GM21390 (cell line): ENCODE measurements around the gene PEX14.

Source experiments
- ATAC-seq: cut with Tn5 transposase; IDR thresholded peaks from one replicate; pipeline ENCODE4 v1.9.1; 2021; ENCODE audit not compliant: unreplicated experiment

The PEX14 gene

DNA sequence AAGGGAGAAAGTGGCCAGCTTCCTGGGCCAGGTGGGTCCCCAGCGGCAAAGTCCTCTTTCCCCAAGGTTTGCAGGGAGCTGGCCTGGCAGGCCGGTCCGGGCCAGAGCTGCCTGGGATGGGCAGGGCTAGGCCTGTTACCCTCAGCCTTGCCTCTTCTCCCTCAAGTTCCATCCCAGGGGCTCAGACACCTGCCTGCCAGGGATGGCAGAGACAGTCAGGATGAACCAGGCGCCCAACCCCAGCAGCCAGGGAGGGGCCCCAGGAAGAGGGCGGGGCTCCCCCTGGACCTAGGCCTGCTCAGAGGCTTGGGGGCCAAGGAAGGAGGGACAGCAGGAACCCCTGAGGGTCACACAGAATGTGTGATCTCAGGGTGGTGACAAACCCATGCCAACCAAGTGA, 201.1 kb downstream of the PEX14 start:
- no peak for ATAC-seq

DNA sequence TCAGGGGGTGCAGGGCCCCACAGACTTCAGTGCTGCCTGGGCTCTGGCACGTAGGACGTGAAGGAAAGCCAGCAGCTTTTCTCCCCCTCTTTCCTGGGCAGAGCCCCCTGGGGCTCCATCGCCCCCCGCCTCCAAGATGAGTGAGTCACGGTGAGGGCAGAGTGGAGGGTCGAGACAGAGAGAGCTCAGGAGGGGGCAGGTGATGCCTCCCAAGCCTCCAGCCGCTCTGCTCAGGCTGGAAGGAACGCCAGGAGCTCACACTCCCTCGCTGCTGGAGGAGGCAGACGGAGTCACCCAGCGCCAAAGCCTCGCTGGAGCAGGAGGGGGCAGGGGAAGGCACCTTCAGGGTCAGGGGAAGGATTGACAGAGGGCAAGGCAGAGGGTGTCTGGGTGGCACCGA, 202.2 kb downstream of the PEX14 start:
- no peak for ATAC-seq

DNA sequence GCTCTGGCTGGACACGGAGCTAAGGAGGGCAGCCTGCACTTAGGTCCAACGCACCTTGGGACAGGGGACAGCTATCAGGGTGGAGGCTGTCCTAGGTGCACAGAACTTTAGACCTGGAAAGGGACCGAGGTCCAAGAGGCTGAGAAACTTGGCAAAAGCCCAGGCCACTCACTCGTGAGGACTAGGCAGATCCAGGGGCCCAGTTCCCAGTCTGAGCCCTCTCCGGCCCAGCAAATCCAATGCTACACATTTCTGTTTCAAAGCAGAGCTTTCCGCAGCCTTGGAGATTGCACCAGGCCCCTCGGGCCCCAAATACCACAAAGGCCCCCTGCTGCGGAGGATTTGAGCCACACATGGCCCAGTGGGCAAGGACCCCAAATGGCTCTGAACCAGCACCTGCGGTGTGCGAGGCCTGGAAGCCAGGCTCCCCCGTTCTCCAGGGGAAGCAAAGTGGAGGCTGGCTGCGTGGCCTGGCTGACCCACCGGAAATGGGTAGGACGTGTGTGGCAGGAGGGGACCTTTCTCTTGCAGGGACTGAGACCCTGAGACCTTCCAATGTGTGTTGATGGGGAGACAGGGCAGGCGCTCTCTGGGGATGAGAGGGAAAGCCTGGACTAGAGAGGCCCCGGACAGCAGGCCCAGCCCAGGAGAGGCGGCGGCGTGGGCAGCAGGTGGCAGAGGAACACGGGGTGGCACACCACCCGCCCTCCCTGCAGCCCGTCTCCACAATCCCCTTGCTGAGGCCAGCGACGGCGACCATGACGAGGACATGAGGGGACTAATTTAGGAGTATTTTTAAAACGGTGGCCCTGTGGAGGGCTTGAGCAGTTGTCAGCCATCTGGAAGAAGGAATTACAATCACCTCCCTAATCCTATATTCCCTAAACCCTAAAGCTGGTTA, 203.0 kb downstream of the PEX14 start:
- no peak for ATAC-seq

DNA sequence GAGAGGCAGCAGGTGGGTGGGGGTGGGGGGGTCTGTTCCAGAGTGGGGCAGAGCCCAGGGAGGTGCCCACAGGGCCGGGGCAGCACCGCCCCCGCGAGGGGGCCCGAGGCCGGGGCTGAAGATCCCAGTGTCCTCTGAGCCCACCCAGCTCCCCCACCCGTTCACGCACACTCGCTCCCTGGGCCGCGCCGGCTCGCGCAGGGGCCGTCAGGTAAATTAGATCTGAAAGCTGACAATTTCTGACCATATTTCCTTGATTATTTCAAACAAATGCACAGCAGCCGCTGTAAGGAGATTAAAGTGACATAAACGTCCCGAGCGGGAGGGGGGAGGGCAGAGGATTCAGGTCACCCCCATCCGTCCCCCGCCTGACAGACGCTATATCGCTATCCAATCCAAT, 203.7 kb downstream of the PEX14 start:
- no peak for ATAC-seq

DNA sequence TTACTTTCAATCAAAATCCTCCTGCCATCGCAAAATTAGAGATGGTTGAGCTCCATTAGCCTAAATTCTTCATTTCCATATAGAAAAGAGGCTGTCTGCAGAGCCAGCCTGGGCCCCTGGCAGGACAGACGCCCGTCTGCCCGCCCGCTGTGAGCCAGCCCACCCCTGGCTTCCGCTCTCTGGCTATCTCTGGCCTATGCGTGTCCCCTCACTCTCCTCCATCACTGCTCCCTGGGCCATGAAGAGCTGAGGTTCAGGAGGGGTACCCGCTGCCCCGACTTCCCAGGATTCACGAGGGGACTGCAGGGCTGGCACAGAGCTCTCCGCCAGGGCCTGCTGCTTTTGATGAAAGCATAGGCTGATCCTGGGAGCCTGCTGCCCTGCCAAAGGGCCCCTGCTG, 204.1 kb downstream of the PEX14 start:
- ATAC-seq = no peak

DNA sequence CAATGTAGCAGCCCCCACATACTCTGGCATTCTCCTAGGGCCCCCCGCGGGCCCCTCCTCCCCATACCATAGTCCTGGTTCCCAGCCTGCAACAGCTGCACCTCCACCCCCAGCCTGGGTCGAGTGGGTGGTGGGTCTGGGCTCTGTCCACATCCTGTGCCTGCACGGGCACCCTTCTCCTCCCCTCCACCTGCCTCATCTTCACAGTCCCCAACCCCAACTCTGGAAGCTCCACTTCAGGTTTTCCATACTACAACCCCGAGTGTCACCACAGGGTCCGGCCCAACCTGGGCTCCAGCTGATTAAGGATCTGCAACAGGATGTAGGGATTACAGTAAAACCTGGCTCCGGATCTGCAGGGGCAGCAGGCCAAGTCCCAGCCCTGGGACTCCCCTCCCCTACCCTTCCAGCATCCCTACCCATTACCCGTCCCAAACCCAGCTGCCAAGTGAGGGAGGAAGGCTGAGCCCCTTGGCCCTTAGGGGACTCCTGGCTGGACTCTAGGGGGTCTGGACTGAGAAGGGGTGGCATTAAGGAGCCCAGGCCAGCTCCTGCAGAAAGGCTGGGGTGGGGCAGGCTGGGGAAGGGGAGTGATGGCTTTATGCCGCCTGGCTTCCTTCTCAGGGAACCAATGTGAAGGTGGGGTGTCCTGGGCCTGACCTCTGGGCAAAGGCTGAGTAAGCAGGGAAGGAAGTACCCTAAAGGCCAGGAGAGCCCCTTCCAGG, 204.9 kb downstream of the PEX14 start:
- no peak for ATAC-seq
